ENCODE measurements around the gene FMNL2. TPM values are rescaled to one million over a fixed set of nuclear protein-coding genes. Genes with fewer than 3 reads are reported as not detected.

FMNL2 gene
- total RNA-seq, 1 donor from 2014 or later: 129 TPM

GRCh38 chr2:152454960-152455359 lies 120.0 kb downstream of the FMNL2 start:
- DNase-seq (ENCODE audit: low spot score): no peak
- intact Hi-C loops (cut with DNase I): no loop called here
- no peak for ATAC-seq

- no peak for DNase-seq (ENCODE audit: low spot score)
- intact Hi-C loops (cut with DNase I): no loop called here
- ATAC-seq: no peak
These were observed 120.8 kb downstream of the FMNL2 start for GRCh38 chr2:152455738-152456137.

DNA sequence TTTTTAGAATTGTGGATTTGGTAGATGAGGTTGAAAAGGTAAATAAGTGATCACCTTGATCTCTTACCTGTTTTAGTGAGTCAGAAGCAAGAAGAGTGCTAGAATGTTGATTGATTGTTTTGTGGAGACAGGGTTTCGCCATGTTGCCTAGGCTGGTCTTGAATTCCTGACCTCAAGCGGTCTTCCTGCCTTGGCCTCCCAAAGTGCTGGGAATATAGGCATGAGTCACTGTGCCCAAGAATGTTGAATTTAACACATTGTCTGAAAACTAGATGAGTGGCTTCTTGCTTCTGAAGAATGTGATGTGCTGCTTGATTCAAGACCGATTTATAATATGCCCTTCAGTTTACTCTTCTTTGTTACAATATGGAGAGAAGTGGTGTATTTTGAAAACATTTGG lies 121.3 kb downstream of the FMNL2 start:
- ATAC-seq: no peak
- intact Hi-C loops (cut with DNase I): no loop called here
- DNase-seq (ENCODE audit: low spot score): no peak

- ATAC-seq: no peak
- intact Hi-C loops (cut with DNase I): no loop called here
- DNase-seq (ENCODE audit: low spot score): no peak
These were observed 123.5 kb downstream of the FMNL2 start for GRCh38 chr2:152458441-152458940.

DNA sequence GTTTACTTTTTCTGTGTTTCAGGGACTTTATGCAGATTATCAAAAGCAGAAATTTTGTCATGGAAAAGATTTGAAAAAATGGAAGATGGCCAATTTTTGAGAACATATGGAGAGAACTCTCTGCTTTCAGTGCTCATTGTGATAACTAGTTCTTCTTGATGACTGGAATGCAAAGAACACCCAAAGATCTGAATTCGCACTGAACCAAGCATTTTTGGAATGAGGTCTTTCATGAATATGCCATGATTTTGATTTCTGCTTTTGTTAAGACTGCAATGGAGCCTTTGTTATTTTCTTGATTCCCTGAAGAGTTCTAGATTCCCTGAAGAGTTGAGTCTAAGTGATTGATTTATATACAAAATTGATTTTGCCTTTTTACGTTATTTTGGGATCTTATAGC lies 124.1 kb downstream of the FMNL2 start:
- no peak for DNase-seq (ENCODE audit: low spot score)
- no peak for ATAC-seq
- intact Hi-C loops (cut with DNase I): no loop called here

DNA sequence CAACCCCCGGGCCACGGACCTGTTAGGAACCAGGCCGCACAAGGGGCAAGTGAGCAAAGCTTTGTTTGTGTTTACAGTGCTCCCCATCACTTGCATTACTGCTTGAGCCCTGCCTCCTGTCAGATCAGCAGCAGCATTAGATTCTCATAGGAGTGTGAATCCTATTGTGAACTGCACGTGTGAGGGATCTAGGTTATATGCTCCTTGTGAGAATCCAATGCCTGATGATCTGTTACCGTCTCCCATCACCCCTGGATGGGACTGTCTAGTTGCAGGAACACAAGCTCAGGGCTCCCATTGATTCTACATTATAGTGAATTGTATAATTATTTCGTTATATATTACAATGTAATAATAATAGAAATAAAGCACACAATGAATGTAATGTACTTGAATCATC lies 125.6 kb downstream of the FMNL2 start:
- intact Hi-C loops (cut with DNase I): no loop called here
- ATAC-seq (no peak), DNase-seq (ENCODE audit: low spot score) (no peak)

GRCh38 chr2:152462120-152462519 lies 127.1 kb downstream of the FMNL2 start:
- ATAC-seq: no peak
- intact Hi-C loops (cut with DNase I): no loop called here
- no peak for DNase-seq (ENCODE audit: low spot score)

- DNase-seq (ENCODE audit: low spot score) (no peak), ATAC-seq (peak; percentile 8)
- intact Hi-C loops (cut with DNase I): no loop called here
These were observed 127.8 kb downstream of the FMNL2 start for GRCh38 chr2:152462779-152463178.

- peak; percentile 53 for ATAC-seq
- no peak for DNase-seq (ENCODE audit: low spot score)
- intact Hi-C loops (cut with DNase I): no loop called here
These were observed 130.0 kb downstream of the FMNL2 start for GRCh38 chr2:152464851-152465470.

DNA sequence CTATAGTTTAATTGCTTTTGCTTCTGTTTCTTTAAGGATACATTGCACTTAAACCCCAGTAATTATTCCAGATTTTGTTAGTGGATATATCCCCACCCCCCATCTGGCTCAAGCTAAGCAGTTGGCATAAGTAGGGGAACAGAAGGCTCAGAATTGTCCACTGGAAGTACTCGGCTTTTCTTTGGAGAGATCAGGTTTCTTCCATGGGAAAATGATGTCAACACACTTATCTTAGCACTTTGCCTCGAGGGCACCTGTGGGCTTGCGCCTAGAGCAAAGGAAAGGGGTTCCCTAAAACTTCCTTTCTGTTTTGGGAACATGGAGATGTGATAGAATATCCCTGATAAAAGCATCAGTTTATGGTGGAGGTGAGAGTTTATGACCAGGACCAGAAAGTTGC lies 130.6 kb downstream of the FMNL2 start:
- intact Hi-C loops (cut with DNase I): no loop called here
- ATAC-seq (peak; percentile 20), DNase-seq (ENCODE audit: low spot score) (no peak)

GRCh38 chr2:152466041-152466440 lies 131.1 kb downstream of the FMNL2 start:
- intact Hi-C loops (cut with DNase I): no loop called here
- DNase-seq (ENCODE audit: low spot score) (no peak), ATAC-seq (no peak)

- intact Hi-C loops (cut with DNase I): no loop called here
- ATAC-seq (peak; percentile 47), DNase-seq (ENCODE audit: low spot score) (no peak)
These were observed 132.2 kb downstream of the FMNL2 start for GRCh38 chr2:152466980-152467676.

- intact Hi-C loops (cut with DNase I): no loop called here
- no peak for ATAC-seq
- DNase-seq (ENCODE audit: low spot score): no peak
These were observed 132.9 kb downstream of the FMNL2 start for GRCh38 chr2:152467677-152468410.

GRCh38 chr2:152468899-152469692 lies 134.1 kb downstream of the FMNL2 start:
- ATAC-seq: no peak
- DNase-seq (ENCODE audit: low spot score): no peak
- intact Hi-C loops (cut with DNase I): no loop called here

GRCh38 chr2:152470861-152471854 lies 136.2 kb downstream of the FMNL2 start:
- DNase-seq (ENCODE audit: low spot score): no peak
- ATAC-seq: no peak
- intact Hi-C loops (cut with DNase I): no loop called here

- ATAC-seq: no peak
- intact Hi-C loops (cut with DNase I): no loop called here
These were observed 137.5 kb downstream of the FMNL2 start for GRCh38 chr2:152472481-152472887.

DNA sequence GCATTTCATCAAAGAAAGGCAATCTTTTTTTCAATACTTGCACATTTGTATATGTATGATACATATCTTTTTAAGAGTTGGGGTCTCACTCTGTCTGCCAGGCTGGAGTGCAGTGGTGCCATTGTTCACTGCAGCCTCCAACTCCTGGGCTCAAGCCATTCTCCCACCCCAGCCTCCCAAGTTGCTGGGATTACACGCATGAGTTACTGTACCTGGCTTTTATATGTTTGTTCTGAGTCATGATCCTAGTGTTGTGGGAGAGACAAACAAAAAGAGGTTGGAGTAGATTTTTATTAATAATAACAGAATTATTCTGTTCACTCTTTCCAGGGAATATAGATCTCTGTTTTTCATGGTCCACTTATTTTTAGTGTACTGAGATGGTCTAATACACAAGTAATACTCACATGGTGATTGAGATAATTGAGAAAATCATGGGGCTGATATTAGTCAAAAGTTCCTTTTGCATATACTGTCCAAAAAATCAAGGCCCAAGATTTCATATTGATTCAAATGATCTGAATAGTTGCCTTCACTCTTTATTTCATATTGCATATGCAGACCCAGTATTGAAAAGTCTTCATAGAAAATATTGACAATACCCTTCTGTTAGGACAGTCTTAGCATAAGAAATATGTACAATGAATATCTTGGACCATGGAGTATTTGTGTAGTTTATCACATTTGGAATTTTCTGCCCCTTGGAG lies 138.3 kb downstream of the FMNL2 start:
- ATAC-seq: no peak
- DNase-seq (ENCODE audit: low spot score): no peak
- intact Hi-C loops (cut with DNase I): no loop called here

More at GRCh38 chr2:152472481-152472887, 137.5 kb downstream of the FMNL2 start:
- no peak for DNase-seq (ENCODE audit: low spot score)
